Measurements from ENCODE around the gene STK40. TPM values are rescaled to one million over a fixed set of nuclear protein-coding genes. Genes with fewer than 3 reads are reported as not detected.

The STK40 gene
- total and polyA plus RNA-seq, 2 experiments from 2014 or later: 8.1 to 20.2 TPM

GRCh38 chr1:36349241-36349671, 36.5 kb downstream of the STK40 start:
- Mint-ChIP-seq H3K36me3 (ENCODE audit: low read depth) (peaks cover 48% of the 10 kb centered on the region), H3K27me3 (ENCODE audit: insufficient read depth, low read depth, poor library complexity) (peaks cover 4% of the 10 kb centered on the region), H3K27ac (no peak overlapping the region), H3K4me3 (no peak overlapping the region), H3K4me1 (peaks cover 13% of the 10 kb centered on the region), H3K9me3 (no peaks in the 10 kb centered on the region)
- Histone ChIP-seq H4K20me1 (replicated peaks; ENCODE audit: insufficient read depth) (no peaks in the 10 kb centered on the region), H3K4me3 (no peak overlapping the region), H3K27ac (ENCODE audit: low read depth) (no peak overlapping the region), H3F3A (replicated peaks; ENCODE audit: low read depth) (no peaks in the 10 kb centered on the region), H3K79me2 (replicated peaks; ENCODE audit: insufficient read depth) (no peaks in the 10 kb centered on the region), H3K36me3 (ENCODE audit: insufficient read depth) (peaks cover 8% of the 10 kb centered on the region; the same call in 1 of the 2 replicates), H3K4me1 (ENCODE audit: insufficient read depth) (peaks cover 5% of the 10 kb centered on the region; the same call in 1 of the 2 replicates), H3K9me2 (ENCODE audit: insufficient read depth) (no peaks in the 10 kb centered on the region), H3K27me3 (ENCODE audit: insufficient read depth) (no peaks in the 10 kb centered on the region), H2AFZ (no peak overlapping the region), H3K4me2 (no peak overlapping the region)
- no peak for TF ChIP-seq ZNF331 (CRISPR knock-in tag; IDR thresholded peaks at IDR 0.05; ENCODE audit: low read depth)
- TF ChIP-seq EZH2 (IDR thresholded peaks at IDR 0.05; ENCODE audit: low read depth, unreplicated experiment): no peak
- TF ChIP-seq JUNB (IDR thresholded peaks at IDR 0.05; ENCODE audit: unreplicated experiment): no peak
- no peak for TF ChIP-seq CTCF (conservative IDR thresholded peaks at IDR 0.05; ENCODE audit: low read depth in 2 of 2)
- TF ChIP-seq CREB1 (CRISPR knock-in tag; IDR thresholded peaks at IDR 0.05; ENCODE audit: low read depth): no peak
- no peak for TF ChIP-seq EZH2phosphoT487 (IDR thresholded peaks at IDR 0.05; ENCODE audit: unreplicated experiment)
- TF ChIP-seq NANOG (IDR thresholded peaks at IDR 0.05; ENCODE audit: borderline replicate concordance): no peak
- TF ChIP-seq ETS1 (IDR thresholded peaks at IDR 0.05): no peak
- no peak for TF ChIP-seq ZNF114 (CRISPR knock-in tag; IDR thresholded peaks at IDR 0.05)
- TF ChIP-seq POLR2AphosphoS5 (IDR thresholded peaks at IDR 0.05; ENCODE audit: low read depth): no peak
- TF ChIP-seq STAT1 (IDR thresholded peaks at IDR 0.05; ENCODE audit: unreplicated experiment): no peak
- TF ChIP-seq ZNF462 (CRISPR knock-in tag; IDR thresholded peaks at IDR 0.05): no peak
- TF ChIP-seq REST (IDR thresholded peaks at IDR 0.05; ENCODE audit: unreplicated experiment): no peak
- ATAC-seq (no peak), DNase-seq (ENCODE audit: low spot score) (no peak)
